HG03378 (cell line): ENCODE results near the gene MED9.

Source experiments
- ATAC-seq: cut with Tn5 transposase; IDR thresholded peaks from one replicate; pipeline ENCODE4 v1.9.1; 2021; ENCODE audit warnings: mild to moderate bottlenecking, moderate library complexity; ENCODE audit not compliant: unreplicated experiment

The MED9 gene

DNA sequence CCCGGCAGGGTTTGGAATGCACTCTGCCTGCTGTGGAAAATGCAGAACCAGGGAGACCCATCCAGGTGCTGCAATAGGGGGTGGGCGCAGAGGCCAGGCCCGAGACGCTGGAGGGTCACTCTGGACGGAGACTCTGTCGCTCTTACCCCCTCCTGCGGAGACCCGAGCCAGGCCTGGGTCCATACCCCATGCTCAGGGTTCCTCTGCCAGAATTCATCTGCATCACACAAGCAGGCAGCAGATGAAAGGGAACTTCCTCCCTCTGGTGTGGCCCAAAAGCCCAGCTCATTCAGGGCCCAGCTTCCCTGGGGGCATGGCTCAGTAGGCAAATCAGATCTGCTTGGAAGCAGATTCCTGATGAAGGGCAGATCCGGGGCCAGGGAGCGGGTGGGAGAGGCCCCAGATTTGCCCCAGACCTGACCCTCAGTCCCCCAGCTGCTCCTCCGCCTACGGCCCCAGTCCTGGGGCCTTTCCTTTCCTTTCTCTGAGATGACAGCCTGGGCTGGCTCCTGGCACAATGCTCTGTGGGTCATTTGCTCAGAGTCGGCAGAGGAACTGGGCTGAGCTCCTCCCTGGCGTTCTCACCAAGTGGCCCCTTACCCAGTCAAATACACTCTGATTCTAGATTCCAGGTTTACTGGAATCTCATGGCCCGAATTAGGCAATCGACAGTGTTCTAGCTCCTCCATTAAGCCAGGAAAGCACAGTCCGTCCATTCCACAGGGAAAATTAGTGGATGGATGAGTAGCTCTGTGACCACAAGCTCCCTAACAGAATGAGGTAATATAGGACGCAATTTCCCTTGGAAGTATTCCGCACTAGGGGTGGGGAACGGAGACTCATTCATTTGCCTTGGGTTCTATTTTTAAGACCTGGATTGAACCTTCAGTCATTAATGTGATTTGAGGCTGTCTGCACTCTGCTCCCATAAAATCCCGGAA is 38.5 kb downstream of the MED9 start:
- ATAC-seq = no peak

DNA sequence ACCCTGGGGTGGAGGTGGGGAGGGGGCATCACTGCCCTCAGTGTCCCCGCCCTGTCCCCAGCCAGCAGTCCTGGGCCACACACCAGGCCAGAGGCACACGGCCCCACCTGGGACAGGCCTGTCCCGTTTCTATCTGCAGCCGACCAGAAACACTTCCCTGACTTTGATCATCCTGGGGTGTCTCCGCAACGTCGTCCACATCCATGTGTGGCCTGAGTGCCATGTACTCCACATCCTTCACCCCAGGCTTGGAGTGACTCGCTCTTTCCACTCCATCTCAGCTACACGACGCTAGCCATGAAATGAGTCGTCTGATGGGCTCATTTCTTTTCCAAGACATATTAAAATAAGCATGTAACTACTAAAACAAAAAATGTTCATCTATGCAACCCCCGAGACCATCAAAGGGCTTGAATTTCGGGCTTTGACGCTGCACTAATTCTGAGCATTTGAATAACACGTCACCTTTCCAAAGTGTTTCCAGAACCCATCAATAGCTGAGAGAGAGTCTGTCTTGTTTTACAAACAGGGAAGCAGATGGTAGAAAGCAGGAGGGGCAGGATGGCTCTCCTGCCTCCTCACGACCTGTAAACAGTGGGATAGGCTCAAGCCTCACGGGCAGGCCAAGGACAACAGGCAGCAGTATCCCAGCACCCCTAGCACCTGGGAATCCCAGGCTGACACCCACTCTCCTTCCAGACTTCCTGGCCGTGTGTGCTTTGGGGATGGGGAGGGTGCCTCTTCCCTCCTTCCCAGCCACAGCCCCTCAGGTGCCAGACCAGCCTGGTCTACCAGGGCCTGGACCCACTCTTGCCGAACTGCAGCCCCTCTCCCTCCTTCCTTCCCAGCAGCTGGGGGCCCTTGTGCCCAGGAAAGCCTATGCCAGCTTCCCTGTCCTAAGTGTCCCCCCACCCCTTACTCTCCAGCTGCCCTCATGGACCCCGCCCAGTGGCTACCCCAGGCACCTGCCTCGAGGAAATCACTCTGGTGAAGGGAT is 39.4 kb downstream of the MED9 start:
- ATAC-seq = no peak

- no peak for ATAC-seq
Observed at GRCh38 chr17:17516941-17517720, 40.3 kb downstream of the MED9 start.

DNA sequence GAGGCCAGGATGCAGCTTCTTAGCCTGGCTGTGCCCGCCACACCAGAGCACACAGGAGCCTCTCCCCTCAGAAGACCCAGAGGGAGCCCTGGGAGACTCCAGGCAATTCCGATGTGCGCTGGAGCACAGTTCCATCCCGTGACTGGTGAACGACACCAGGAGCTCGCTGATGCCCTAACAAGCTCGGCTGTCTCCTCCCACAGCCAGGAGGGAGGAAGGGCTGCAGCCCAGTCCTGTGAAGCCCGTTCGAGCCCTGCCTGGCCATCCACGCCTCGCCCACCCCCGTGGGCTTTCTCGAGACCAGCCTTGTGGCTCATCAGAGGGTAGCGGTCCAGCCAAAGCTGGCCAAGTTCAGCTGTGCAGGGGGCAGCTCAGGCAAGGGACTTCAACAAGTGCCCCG is 41.2 kb downstream of the MED9 start:
- ATAC-seq = no peak

- ATAC-seq = no peak
Observed at GRCh38 chr17:17518951-17519350, 42.2 kb downstream of the MED9 start.

DNA sequence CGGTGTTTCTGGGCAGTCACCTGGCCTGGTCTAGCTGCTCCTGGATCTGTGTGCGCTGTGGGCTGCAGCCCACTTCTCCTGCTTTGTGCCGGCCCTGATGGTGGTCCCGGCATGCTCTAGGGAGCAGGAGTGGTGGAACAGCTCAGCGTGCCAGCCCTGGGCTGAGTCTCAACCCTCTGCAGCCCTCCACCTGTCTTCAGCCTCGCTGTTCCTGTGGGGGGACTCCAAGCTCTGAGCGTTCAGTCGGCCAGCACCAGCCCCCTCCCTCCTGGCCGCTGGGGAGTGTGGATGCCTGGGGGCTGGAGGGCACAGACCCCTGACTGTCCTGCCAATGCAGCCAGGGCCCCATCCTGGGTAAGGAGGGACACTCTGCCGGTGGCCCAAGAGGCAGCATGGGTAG is 43.1 kb downstream of the MED9 start:
- no peak for ATAC-seq

DNA sequence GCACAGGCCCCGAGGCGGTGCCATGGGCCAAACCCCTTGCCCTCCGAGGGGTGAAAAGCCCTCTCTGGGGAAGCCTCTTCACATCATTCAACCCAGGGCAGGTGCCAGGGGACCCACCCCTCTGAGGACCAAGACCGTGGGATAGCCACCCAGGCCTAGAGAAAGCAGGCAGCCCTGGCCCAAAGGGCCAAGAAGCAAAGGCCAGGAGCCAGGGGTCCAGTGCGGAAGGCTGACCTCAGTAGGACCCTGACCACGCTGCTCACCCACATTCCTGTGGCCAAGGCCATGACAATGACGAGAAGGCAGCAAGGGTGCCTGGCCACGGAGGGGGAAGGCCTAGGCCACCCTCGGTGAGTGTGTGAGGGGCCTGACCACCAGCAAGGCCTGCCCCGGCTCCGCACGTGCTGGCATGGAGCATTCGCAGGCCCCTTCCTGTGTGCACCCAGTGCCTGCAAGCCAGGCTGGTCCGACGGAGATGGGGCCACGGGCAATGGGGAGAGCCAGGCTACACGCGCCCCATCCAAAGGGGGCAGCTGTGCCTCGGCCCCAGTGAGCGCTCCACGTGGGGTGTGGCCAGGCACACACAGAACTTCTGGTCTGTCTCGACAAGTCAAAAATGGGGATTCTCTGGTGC is 43.9 kb downstream of the MED9 start:
- ATAC-seq = no peak

DNA sequence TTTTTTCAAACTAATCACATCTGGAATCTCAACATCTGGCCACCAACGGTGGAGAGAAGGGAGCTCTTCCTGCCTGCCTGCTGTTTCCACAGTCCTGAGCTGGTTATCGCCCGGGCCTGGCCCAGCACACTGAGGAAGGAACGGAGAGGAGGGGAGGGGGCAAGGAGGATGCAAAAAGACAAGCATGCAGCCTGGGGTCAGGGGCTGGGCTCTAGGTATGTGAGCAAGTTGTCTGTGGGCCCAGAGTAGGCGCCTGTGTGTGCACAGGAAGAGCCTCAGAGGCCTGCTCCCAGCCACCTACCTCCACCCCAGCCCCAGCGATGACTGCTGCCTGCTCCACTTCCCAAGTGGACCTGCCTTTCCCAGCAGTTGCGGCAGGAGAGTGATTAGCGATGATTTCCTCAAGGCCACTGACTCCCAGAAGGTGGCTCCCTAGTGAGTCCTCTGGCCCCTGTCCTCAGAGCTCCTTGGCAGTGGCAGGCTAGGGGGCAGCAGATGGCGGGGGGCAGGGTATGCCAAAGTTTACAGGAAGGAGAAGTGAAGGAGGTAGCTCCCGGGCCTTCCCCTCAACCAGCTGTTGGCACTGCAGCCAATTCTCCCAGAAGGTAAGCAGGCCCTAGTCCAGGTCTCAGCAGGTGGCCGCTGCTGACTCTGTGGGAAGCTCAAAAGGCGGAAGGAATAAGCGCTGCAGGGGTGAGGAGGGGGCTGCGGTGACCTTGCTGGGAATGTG is 46.4 kb downstream of the MED9 start:
- ATAC-seq = no peak

- no peak for ATAC-seq
Observed at GRCh38 chr17:17523731-17524490, 47.1 kb downstream of the MED9 start.

DNA sequence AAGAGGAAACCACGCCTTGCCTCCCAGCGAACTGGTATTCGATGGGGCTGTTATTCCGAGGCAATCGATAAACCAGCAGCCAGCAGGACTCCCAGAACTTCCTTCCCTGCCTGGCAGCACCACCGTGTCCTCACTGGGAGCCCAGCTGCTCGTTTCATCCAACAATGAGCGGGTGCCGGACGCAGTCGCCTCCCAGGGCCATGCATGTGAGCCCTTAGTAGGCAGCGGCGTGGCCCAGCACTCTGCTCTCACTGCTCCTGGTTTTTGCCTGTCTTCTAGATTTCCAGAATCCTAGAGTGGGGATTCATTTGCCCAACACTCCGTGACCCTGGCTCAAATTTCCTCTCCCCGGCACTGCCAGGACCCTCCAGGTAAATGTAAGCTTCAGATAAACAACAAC is 48.5 kb downstream of the MED9 start:
- no peak for ATAC-seq

DNA sequence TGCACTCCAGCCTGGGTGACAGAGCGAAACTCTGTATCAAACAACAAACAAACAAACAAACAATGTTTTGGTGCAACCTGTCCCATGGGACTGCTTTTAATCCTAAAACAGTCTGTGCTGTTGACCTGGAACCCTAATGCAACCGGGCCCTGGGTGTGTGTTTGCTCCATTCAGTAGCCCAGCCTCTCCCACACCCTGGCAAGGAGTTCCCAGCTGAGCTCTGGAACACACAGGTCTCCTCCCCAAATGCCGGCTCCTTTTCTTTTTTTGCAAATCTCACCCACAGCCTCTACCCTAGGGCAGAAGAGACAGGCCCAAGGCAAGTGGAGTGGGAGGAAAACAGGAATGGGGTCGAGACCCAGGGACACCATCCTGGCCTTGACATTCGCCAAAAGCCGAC is 49.2 kb downstream of the MED9 start:
- no peak for ATAC-seq

DNA sequence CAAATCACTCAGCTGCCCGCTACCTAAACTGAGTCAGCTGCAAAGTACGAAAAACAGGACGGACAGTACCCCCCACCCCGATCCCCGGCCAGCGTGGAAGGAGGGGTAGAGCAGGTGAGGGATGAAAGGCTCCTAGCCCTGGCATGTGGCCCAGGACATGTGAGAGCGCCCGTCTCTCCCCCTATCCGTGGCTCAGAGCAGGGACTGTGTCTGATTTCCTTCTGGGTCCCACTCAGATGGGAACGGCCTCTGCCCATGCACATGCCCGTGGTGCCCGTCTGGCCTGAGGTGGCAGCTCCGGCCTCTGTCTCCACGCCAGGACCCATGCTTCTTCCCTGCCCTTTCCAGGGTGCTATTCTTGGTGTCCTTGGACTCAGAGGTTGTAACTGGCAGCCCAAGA is 49.6 kb downstream of the MED9 start:
- ATAC-seq = no peak

GRCh38 chr17:17527534-17527933 is 50.7 kb downstream of the MED9 start:
- no peak for ATAC-seq

DNA sequence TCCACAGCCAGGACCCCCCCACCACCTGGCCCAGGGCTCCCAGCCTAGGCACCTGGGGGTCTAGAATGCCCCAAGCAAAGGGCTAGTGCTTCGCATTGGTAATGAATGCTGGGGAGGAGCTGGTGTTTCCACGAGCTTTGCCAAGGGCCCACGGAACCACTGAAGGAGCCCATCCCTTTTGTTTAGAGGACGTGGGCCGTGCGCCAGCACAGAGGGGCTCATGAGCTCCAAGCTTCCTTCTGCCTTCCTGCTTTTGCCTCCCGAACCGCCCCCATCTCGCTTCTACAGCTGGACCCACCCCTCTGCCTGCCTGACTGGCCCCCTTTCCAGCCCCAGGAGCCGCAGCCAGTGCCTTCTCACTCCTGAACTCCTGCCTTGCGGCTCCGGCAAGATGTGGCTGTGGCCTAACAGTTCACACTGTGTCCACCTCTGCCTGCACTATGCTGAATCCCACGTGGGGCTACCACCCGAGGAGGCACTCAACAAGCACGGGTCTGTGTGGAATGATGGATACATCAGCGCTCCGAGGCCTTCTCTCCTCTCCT is 51.2 kb downstream of the MED9 start:
- ATAC-seq = no peak

DNA sequence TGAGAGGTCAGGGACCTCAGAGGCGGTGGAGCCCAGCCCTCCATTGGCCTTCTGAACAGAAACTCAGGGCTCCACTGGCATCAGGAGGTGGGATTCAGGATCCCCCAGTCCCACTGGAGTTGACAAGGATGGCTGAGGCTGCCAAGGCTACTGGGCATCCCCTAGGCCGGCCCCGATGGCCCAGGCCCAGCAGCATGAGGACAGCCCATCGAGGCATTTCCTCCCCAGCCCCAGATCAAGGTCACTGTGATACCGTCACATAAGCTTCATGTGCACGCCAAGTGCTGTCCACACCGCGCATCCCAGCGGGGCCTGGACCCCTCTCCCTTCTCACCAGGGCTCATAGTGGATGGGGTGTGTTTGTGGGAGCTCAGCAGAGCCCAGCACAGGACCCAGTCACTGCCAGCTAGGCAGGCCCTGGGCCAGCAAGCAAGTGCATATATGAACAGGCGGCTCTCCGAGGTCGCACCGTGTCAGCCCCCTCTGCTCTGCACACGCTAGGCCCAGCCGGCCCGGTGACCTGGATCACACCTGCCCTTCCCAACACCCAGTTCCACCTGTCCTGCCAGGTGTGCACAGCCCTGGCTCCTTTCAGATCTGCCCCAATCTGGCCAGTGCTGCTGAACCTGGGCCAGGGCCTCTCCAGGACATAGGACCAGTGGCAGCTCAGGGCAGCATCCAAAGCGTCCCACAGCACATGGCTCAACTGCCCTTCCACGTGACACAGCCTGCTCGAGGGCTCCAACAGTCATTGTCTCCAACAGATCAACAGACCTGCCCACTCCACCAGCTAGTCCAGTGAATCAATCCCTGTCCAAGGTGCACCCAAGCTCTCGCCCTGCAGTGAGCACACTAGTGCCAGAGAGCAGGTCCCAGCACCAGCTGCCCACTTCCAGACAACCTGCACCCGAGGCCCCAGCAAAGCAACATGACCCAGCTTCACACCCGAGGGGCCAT is 52.2 kb downstream of the MED9 start:
- ATAC-seq = no peak

- ATAC-seq = no peak
Observed at GRCh38 chr17:17531156-17531555, 54.4 kb downstream of the MED9 start.

DNA sequence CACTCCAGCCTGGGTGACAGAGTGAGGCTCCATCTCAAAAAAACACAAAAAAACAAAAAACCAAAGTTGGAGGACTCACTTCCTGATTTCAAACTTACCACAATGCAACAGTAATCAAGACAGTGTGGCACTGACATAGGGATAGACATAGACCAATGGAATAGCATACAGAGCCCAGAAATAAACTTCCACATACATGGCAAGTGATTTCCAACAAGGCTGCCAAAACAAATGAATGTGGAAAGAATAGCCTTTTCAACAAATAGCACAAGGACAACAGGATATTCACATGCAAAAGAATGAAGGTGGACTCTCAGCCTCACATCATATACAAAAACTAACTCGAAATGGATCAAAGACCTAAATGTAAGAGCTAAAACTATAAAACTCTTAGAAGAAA is 56.2 kb downstream of the MED9 start:
- no peak for ATAC-seq
